CD8-positive, alpha-beta memory T cell (primary cell): ENCODE data around the gene LINGO1. TPM values are rescaled to one million over a fixed set of nuclear protein-coding genes. Genes with fewer than 3 reads are reported as not detected.

Experiments
- CTCF ChIA-PET: fragments of 350-600 bp; sonication (Branson Sonifier 250); formaldehyde crosslinking; loops from one replicate; lab custom pipeline; 2021; ENCODE audit warnings: antibody characterized with exemption; lab: Charles Lee
- POLR2A ChIA-PET: fragments of 350-600 bp; sonication (Branson Sonifier 250); formaldehyde crosslinking; loops from one replicate; lab custom pipeline; 2021; ENCODE audit warnings: antibody characterized with exemption; lab: Charles Lee
- DNase-seq, 5 donors: peaks; one replicate each; pipeline versions ENCODE4 v3.0.0 to v3.0.0-alpha.2; 2020 to 2022; ENCODE audit warnings: mixed read lengths in 1 of 5
- H3K27ac ChIP-seq: one replicate; pipeline ENCODE4 v1.7.0; 2013; ENCODE audit warnings: low read depth, mild to moderate bottlenecking, low read length, moderate library complexity
- H3K27me3 ChIP-seq: 2 replicates; pipeline ENCODE4 v1.7.0; 2013; ENCODE audit warnings: low read length, mild to moderate bottlenecking; ENCODE audit not compliant: insufficient read depth, poor library complexity, severe bottlenecking
- H3K36me3 ChIP-seq: 2 replicates; pipeline ENCODE4 v1.7.0; 2013; ENCODE audit warnings: mild to moderate bottlenecking, low read length, moderate library complexity; ENCODE audit not compliant: insufficient read depth
- H3K4me1 ChIP-seq: 2 replicates; pipeline ENCODE4 v1.7.0; 2013; ENCODE audit warnings: mild to moderate bottlenecking, low read length, moderate library complexity; ENCODE audit not compliant: insufficient read depth
- H3K4me3 ChIP-seq: 2 replicates; pipeline ENCODE4 v1.7.0; 2013; ENCODE audit warnings: mild to moderate bottlenecking, low read length
- H3K9me3 ChIP-seq: 2 replicates; pipeline ENCODE4 v1.7.0; 2013; ENCODE audit warnings: mild to moderate bottlenecking, low read length
- H3K27ac Mint-ChIP-seq, 8 donors: one replicate each; pipeline ENCODE4 v1.8.0; 2020 to 2021; ENCODE audit warnings: mixed read lengths in 8 of 8, mild to moderate bottlenecking in 6 of 8, inconsistent platforms in 3 of 8, moderate library complexity in 3 of 8
- H3K27me3 Mint-ChIP-seq, 2 donors: one replicate each; pipeline ENCODE4 v1.8.0; 2020 to 2021; ENCODE audit warnings: mixed read lengths in 2 of 2, mild to moderate bottlenecking in 1 of 2, moderate library complexity in 1 of 2
- H3K36me3 Mint-ChIP-seq, 3 donors: one replicate each; pipeline ENCODE4 v1.8.0; 2020 to 2021; ENCODE audit warnings: mixed read lengths in 3 of 3, inconsistent platforms in 1 of 3, mild to moderate bottlenecking in 1 of 3
- H3K4me1 Mint-ChIP-seq, 3 donors: one replicate each; pipeline ENCODE4 v1.8.0; 2020 to 2021; ENCODE audit warnings: mixed read lengths in 3 of 3, inconsistent platforms in 1 of 3, mild to moderate bottlenecking in 1 of 3
- H3K4me3 Mint-ChIP-seq, 7 donors: one replicate each; pipeline ENCODE4 v1.8.0; 2020 to 2021; ENCODE audit warnings: mixed read lengths in 7 of 7, mild to moderate bottlenecking in 6 of 7, moderate library complexity in 4 of 7, inconsistent platforms in 2 of 7
- H3K9me3 Mint-ChIP-seq, 5 donors: one replicate each; pipeline ENCODE4 v1.8.0; 2020 to 2022; ENCODE audit warnings: mixed read lengths in 5 of 5, mild to moderate bottlenecking in 3 of 5, moderate library complexity in 2 of 5, inconsistent platforms in 1 of 5
- polyA plus RNA-seq: library from polyadenylated mRNA; unstranded; fragments of 300-500 nt; fragmentation: Illumina TruSeq; gene quantifications from one replicate; pipeline ENCODE4 v1.2.3, GENCODE V29; 2021
- total RNA-seq, 2 experiments: library from RNA; stranded (reverse); gene quantifications; one replicate each; pipeline ENCODE4 v1.2.3, GENCODE V29; 2021

LINGO1 gene
- total and polyA plus RNA-seq, 3 experiments from 2014 or later = not detected

- Histone ChIP-seq H3K9me3 (no peaks in the 10 kb centered on the region), H3K27me3 (no peaks in the 10 kb centered on the region), H3K4me3 (no peak overlapping the region), H3K4me1 (no peaks in the 10 kb centered on the region), H3K27ac (no peak overlapping the region), H3K36me3 (no peaks in the 10 kb centered on the region)
- Mint-ChIP-seq H3K4me1 (no peaks in the 10 kb centered on the region), H3K27me3 (peaks cover 11 to 39% of the 10 kb centered on the region in 2 donors), H3K4me3 (no peak overlapping the region), H3K9me3 (no peaks in the 10 kb centered on the region), H3K27ac (no peak overlapping the region), H3K36me3 (no peaks in the 10 kb centered on the region)
- POLR2A ChIA-PET = no interaction called here
- CTCF ChIA-PET = no interaction called here
- DNase-seq = no peak
Observed at GRCh38 chr15:77642793-77643430, 10.2 kb upstream of the LINGO1 start.

- H3K27ac Mint-ChIP-seq = no peak overlapping the region
- CTCF ChIA-PET = no interaction called here
- no peaks in the 10 kb centered on the region for H3K4me1 ChIP-seq
- no peaks in the 10 kb centered on the region for H3K27me3 ChIP-seq
- no peaks in the 10 kb centered on the region for H3K36me3 Mint-ChIP-seq
- H3K4me3 ChIP-seq = no peak overlapping the region
- H3K4me3 Mint-ChIP-seq = no peak overlapping the region
- H3K27me3 Mint-ChIP-seq = peaks cover 19 to 47% of the 10 kb centered on the region in 2 donors
- no peak overlapping the region for H3K27ac ChIP-seq
- no peaks in the 10 kb centered on the region for H3K4me1 Mint-ChIP-seq
- POLR2A ChIA-PET = no interaction called here
- H3K9me3 ChIP-seq = no peaks in the 10 kb centered on the region
- no peaks in the 10 kb centered on the region for H3K9me3 Mint-ChIP-seq
- no peaks in the 10 kb centered on the region for H3K36me3 ChIP-seq
- DNase-seq = no peak
Observed at GRCh38 chr15:77641999-77642398, 9.3 kb upstream of the LINGO1 start.

GRCh38 chr15:77640615-77641014, 7.9 kb upstream of the LINGO1 start:
- H3K4me3 Mint-ChIP-seq = no peak overlapping the region
- H3K4me1 ChIP-seq = no peaks in the 10 kb centered on the region
- no peaks in the 10 kb centered on the region for H3K36me3 Mint-ChIP-seq
- peaks cover under 1 to 2% (median 1%) of the 10 kb centered on the region in 3 donors for H3K4me1 Mint-ChIP-seq
- CTCF ChIA-PET = no interaction called here
- peak overlapping the region in 2 of 8 donors; percentile 29 to 81 for H3K27ac Mint-ChIP-seq
- H3K27me3 ChIP-seq = peaks cover 5% of the 10 kb centered on the region
- no peaks in the 10 kb centered on the region for H3K9me3 ChIP-seq
- H3K9me3 Mint-ChIP-seq = no peaks in the 10 kb centered on the region
- no peak for DNase-seq
- POLR2A ChIA-PET = no interaction called here
- peaks cover 28 to 59% of the 10 kb centered on the region in 2 donors for H3K27me3 Mint-ChIP-seq
- no peak overlapping the region for H3K27ac ChIP-seq
- H3K4me3 ChIP-seq = no peak overlapping the region
- H3K36me3 ChIP-seq = no peaks in the 10 kb centered on the region

DNA sequence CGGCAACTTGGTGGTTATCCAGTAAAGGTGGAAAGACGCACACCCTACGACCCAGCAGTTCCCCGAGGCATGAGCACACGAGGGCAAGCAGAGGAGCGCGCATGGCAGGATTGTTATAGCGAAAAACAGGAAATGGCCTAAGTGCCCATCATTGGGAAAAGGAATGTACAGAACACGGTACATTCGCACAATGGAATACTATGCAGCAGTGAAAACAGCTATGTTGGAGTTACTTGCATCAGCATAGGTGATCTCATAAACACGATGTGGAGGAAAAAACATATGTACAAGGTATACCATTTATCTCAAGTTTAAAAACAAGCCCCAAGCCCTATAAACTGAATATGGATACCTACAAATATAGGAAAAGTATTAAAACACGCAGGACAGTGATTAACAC, 6.7 kb upstream of the LINGO1 start:
- peaks cover under 1% of the 10 kb centered on the region for H3K4me1 ChIP-seq
- Mint-ChIP-seq H3K4me1 (peaks cover 2 to 5% (median 4%) of the 10 kb centered on the region in 3 donors), H3K27me3 (peaks cover 29 to 64% of the 10 kb centered on the region in 2 donors), H3K4me3 (no peak overlapping the region), H3K9me3 (no peaks in the 10 kb centered on the region), H3K27ac (no peak overlapping the region), H3K36me3 (no peaks in the 10 kb centered on the region)
- ChIA-PET CTCF (no interaction called here), POLR2A (no interaction called here)
- no peak overlapping the region for H3K4me3 ChIP-seq
- H3K27ac ChIP-seq = no peak overlapping the region
- DNase-seq = no peak
- no peaks in the 10 kb centered on the region for H3K36me3 ChIP-seq
- peaks cover 5% of the 10 kb centered on the region for H3K27me3 ChIP-seq
- H3K9me3 ChIP-seq = no peaks in the 10 kb centered on the region

- H3K4me1 ChIP-seq = peaks cover 14% of the 10 kb centered on the region
- no peaks in the 10 kb centered on the region for H3K36me3 ChIP-seq
- H3K4me1 Mint-ChIP-seq = peaks cover 12 to 18% (median 15%) of the 10 kb centered on the region in 3 donors
- no peak overlapping the region for H3K27ac Mint-ChIP-seq
- peaks cover 15% of the 10 kb centered on the region for H3K27me3 ChIP-seq
- POLR2A ChIA-PET = no interaction called here
- CTCF ChIA-PET = no interaction called here
- no peaks in the 10 kb centered on the region for H3K9me3 Mint-ChIP-seq
- no peak overlapping the region for H3K4me3 ChIP-seq
- DNase-seq = no peak
- H3K9me3 ChIP-seq = no peaks in the 10 kb centered on the region
- no peaks in the 10 kb centered on the region for H3K36me3 Mint-ChIP-seq
- no peak overlapping the region for H3K27ac ChIP-seq
- H3K27me3 Mint-ChIP-seq = peaks cover 35 to 69% of the 10 kb centered on the region in 2 donors
- H3K4me3 Mint-ChIP-seq = no peak overlapping the region
Observed at GRCh38 chr15:77637851-77638692, 5.4 kb upstream of the LINGO1 start.

DNA sequence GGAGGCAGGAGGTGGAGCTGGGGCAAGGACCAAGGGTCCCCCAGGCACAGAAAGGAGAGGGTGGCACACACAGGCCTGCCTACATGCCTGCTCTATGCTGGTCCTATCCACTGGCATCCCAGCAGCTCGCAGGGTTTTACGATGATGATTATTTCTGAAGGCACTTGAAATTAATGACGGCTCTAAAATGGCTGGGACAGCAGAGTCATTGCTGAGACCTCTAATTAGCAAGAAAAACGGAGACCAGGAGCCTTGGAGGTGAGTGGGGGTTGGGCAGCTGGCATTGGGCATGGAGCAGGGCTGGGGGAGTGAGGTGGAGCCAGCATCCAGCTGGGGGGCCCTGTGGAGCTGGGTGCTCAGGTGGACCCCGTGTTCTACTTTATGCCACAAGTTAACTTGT, 3.5 kb upstream of the LINGO1 start:
- H3K4me3 Mint-ChIP-seq = peak overlapping the region in 1 of 7 donors; percentile 4
- CTCF ChIA-PET = no interaction called here

GRCh38 chr15:77634266-77634962, 1.7 kb upstream of the LINGO1 start:
- peaks cover 36 to 54% of the 10 kb centered on the region in 2 donors for H3K27me3 Mint-ChIP-seq
- peak; percentile 13 to 64 (median 17) for DNase-seq
- no peaks in the 10 kb centered on the region for H3K9me3 ChIP-seq
- H3K9me3 Mint-ChIP-seq = no peaks in the 10 kb centered on the region
- H3K36me3 Mint-ChIP-seq = no peaks in the 10 kb centered on the region
- CTCF ChIA-PET = interaction anchor here (1.1 to 1.6 kb wide), 2 partner anchors 31 to 93 kb away, joined by 3 read pairs; no protein-coding TSS in a partner anchor
- H3K4me1 Mint-ChIP-seq = peaks cover 12 to 18% (median 15%) of the 10 kb centered on the region in 3 donors
- POLR2A ChIA-PET = no interaction called here
- H3K4me1 ChIP-seq = peaks cover 14% of the 10 kb centered on the region
- H3K27ac Mint-ChIP-seq = peak overlapping the region in 1 of 8 donors; percentile 15
- peaks cover 15% of the 10 kb centered on the region for H3K27me3 ChIP-seq
- no peak overlapping the region for H3K4me3 ChIP-seq
- no peaks in the 10 kb centered on the region for H3K36me3 ChIP-seq
- H3K27ac ChIP-seq = no peak overlapping the region
- H3K4me3 Mint-ChIP-seq = peak overlapping the region; percentile 54 to 84 (median 71)

More for the DNA sequence above, 3.5 kb upstream of the LINGO1 start:
- DNase-seq = no peak
- peaks cover 14% of the 10 kb centered on the region for H3K4me1 ChIP-seq
- H3K9me3 Mint-ChIP-seq = no peaks in the 10 kb centered on the region
- H3K4me1 Mint-ChIP-seq = peaks cover 12 to 18% (median 15%) of the 10 kb centered on the region in 3 donors
- H3K9me3 ChIP-seq = no peaks in the 10 kb centered on the region
- POLR2A ChIA-PET = no interaction called here
- peaks cover 15% of the 10 kb centered on the region for H3K27me3 ChIP-seq
- H3K27ac ChIP-seq = no peak overlapping the region
- H3K4me3 ChIP-seq = no peak overlapping the region
- H3K27ac Mint-ChIP-seq = no peak overlapping the region
- H3K27me3 Mint-ChIP-seq = peaks cover 35 to 59% of the 10 kb centered on the region in 2 donors
- H3K36me3 Mint-ChIP-seq = no peaks in the 10 kb centered on the region
- H3K36me3 ChIP-seq = no peaks in the 10 kb centered on the region
